ENCODE data around the gene HNRNPH3. TPM values are rescaled to one million over a fixed set of nuclear protein-coding genes. Genes with fewer than 3 reads are reported as not detected.
"Not testable (repeated sequence)": the region's sequence is repeated elsewhere in the genome, so short reads cannot be mapped to it uniquely, and the experiment has no call there.

HNRNPH3 gene
- total RNA-seq, 1 donor: 16.7 TPM

DNA sequence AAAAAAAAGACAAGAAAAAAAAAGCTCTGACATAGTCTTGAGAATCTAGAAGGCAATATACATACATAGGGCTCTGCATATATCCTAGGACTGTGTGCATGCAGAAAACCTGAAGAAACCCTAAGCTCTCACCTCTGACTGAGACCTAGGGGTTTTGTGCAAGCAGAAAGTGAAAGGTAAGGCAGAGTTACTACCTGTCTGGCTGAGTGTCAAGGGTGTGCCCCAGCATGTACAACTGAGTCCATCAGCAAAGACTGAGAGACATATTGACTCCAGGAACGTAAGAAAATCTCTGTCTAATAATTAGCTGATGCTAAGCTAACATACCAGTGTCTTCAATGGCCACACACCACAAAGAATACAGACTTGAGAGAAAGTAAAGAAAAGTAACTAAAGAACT is 16.3 kb upstream of the HNRNPH3 start:
- TF ChIP-seq, protein P1, sequence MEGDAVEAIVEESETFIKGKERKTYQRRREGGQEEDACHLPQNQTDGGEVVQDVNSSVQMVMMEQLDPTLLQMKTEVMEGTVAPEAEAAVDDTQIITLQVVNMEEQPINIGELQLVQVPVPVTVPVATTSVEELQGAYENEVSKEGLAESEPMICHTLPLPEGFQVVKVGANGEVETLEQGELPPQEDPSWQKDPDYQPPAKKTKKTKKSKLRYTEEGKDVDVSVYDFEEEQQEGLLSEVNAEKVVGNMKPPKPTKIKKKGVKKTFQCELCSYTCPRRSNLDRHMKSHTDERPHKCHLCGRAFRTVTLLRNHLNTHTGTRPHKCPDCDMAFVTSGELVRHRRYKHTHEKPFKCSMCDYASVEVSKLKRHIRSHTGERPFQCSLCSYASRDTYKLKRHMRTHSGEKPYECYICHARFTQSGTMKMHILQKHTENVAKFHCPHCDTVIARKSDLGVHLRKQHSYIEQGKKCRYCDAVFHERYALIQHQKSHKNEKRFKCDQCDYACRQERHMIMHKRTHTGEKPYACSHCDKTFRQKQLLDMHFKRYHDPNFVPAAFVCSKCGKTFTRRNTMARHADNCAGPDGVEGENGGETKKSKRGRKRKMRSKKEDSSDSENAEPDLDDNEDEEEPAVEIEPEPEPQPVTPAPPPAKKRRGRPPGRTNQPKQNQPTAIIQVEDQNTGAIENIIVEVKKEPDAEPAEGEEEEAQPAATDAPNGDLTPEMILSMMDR (IDR thresholded peaks at IDR 0.05; ENCODE audit: insufficient read depth, low read length): no peak
- H3K4me3 ChIP-seq (ENCODE audit: low read depth, low read length): no peak overlapping the region
- no peak for DNase-seq (ENCODE audit: low read depth)

DNA sequence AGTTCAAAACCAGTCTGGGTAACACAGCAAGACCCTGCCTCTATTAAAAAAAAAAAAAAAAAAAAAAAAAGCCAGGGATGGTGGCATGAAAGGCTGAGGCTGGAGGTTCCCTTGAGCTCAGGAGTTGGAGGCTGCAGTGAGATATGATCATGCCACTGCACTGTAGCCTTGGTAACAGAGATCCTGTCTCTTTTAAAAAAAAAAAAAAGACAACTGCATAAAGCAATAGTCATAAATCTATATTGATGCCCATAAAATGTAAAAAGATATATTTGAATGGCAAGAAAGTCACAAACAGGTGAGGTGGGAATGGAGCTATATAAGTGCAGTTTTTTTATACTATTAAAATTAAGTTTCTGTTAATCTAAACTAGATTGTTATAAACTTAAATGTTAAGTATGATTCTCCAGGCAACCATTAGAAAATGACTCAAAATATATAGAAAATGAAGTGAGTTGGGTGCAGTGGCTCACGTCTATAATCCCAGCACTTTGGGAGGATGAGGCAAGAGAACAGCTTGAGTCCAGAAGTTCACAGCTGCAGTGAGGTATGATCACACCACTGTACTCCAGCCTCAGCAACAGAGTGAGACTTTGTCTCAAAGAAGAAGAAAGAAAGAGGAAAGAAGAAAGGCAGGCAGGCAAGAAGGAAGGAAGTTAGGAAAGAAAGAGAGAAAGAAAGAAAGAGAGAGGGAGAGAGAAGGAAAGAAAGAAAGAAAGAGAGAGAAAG is 13.4 kb upstream of the HNRNPH3 start:
- TF ChIP-seq, protein P1 (IDR thresholded peaks at IDR 0.05; ENCODE audit: insufficient read depth, low read length): no peak
- no peak for DNase-seq (ENCODE audit: low read depth)
- H3K4me3 ChIP-seq (ENCODE audit: low read depth, low read length): no peak overlapping the region

DNA sequence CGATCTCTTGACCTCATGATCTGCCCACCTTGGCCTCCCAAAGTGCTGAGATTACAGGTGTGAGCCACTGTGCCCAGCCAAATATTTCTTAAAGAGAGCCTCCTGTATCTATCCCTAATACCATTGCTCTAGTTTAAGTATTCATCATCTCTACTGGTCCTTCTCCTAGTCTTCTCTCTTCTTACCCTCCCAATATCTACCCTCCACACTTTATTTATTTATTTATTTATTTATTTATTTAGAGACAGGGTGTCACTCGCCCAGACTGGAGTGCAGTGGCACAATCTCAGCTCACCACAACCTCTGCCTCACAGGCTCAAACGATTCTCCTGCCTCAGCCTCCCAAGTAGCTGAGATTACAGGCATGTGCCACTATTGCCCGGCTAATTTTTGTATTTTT is 7.5 kb upstream of the HNRNPH3 start:
- H3K4me3 ChIP-seq (ENCODE audit: low read depth, low read length); DNase-seq (ENCODE audit: low read depth): not testable (repeated sequence)

DNA sequence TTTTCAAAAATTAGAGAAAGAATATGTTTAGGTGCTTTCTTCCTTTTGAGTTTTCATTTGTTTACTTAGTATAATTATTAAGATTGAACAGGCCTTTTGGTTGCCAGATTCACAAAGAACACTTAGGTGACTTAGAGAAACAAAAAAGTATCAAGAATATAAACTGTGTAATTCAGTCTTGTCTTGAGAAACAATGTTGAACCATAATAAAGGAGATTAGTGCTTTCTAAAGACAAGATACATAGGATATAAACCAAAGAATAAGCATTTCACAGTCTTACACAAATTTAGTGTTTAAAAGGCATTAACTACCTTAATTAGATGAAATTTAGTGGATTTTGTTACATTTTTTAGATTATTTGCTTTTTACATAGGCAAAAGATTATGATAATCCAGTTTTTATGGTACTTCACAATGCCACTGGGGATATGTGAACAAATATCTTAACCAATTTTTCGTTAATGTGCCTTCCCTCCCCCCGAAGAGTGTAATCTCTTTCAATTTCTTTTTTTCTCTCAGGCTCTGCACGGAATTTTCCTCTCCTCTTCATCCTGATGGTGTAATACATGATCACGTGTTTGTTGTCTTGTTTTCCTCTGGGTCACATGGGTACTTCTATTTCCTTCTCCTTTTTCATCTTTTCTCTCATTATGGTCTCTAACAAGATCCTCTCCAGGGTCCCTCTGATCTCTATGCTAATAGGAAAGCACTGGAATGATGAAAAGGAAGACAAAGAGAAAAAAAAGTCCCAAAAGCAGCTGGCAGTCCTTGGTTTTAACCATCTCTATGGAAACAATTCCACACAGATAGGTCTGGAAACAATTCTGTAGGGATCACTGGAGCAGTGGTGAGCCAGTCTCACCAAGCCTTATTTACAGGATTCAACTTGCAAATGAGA is 3.7 kb upstream of the HNRNPH3 start:
- DNase-seq (ENCODE audit: low read depth): peak; percentile 77
- TF ChIP-seq, protein P1 (IDR thresholded peaks at IDR 0.05; ENCODE audit: insufficient read depth, low read length): no peak
- H3K4me3 ChIP-seq (ENCODE audit: low read depth, low read length): no peak overlapping the region

DNA sequence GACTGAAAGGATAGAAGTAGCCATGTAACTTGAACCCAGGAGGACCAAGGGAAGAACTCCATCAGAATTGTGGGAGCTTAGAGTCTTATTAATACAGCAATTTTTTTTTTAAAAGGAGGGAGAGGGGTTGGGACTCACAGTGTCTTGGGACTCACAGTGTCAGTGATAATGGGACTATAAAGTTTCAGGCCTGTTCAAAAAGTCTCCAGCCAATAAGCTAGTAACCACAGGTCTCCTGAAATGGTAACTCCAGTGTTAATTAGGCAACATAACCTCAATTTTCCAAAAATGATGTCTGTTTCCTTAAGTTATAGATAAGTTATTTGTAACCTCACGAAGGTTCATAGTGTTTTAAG is 2.4 kb upstream of the HNRNPH3 start:
- no peak for DNase-seq (ENCODE audit: low read depth)
- no peak overlapping the region for H3K4me3 ChIP-seq (ENCODE audit: low read depth, low read length)
- TF ChIP-seq, protein P1 (IDR thresholded peaks at IDR 0.05; ENCODE audit: insufficient read depth, low read length): no peak

DNA sequence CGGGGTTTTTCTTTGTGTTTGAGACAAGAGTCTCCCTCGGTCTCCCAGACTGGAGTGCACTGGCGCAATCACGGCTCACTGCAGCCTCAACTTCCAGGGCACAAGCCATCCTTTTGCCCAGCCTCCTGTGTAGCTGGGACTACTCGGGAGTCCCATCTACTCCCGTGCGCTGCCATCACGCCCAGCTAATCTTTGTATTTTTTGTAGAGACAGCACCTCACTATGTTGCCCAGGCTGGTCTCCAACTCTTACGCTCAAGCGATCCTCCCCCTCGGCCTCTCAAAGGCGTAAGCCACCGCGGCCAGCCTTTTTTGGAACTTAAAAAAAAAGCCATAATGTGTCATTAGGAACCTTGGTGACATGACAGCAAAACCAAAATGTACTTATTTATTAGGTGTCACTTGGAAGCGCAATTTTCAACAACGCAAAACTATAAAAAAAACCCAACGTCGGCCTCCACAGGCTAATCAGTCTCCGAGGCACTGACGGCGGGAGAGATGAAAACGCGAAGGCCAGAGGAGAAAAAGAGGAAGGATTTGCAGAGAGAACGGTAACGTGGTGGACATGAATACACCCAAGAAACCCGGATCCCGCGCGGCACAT is 911 bp upstream of the HNRNPH3 start:
- TF ChIP-seq, protein P1 (IDR thresholded peaks at IDR 0.05; ENCODE audit: insufficient read depth, low read length): no peak
- DNase-seq (ENCODE audit: low read depth): peak; percentile 51
- H3K4me3 ChIP-seq (ENCODE audit: low read depth, low read length): peak overlapping the region; percentile 86
